SJSA1 (cell line): ENCODE results near the gene SERTAD3. TPM values are rescaled to one million over a fixed set of nuclear protein-coding genes. Genes with fewer than 3 reads are reported as not detected.
"Not testable (repeated sequence)": the region's sequence is repeated elsewhere in the genome, so short reads cannot be mapped to it uniquely, and the experiment has no call there.

ENCODE experiments used
- DNase-seq, 2 experiments: peaks; one replicate each; pipeline ENCODE4 v3.0.0-alpha.2; 2015 to 2020; ENCODE audit warnings: low spot score in 2 of 2, low read depth in 1 of 2
- H3K27ac ChIP-seq: fragments of 250-450 bp; sonication (Bioruptor Pico); 2 replicates; pipeline ENCODE4 v1.5.1; 2020; ENCODE audit warnings: mild to moderate bottlenecking, moderate library complexity
- H3K27me3 ChIP-seq: fragments of 250-450 bp; sonication (Bioruptor Pico); replicated peaks from 2 replicates; pipeline ENCODE4 v1.5.1; 2020; ENCODE audit warnings: mild to moderate bottlenecking, moderate library complexity
- H3K36me3 ChIP-seq: fragments of 250-450 bp; sonication (Bioruptor Pico); 2 replicates; pipeline ENCODE4 v1.5.1; 2020; ENCODE audit warnings: mild to moderate bottlenecking
- H3K4me1 ChIP-seq: fragments of 250-450 bp; sonication (Bioruptor Pico); replicated peaks from 2 replicates; pipeline ENCODE4 v1.6.1; 2021; ENCODE audit warnings: mild to moderate bottlenecking
- H3K4me3 ChIP-seq: fragments of 250-450 bp; sonication (Bioruptor Pico); 2 replicates; pipeline ENCODE4 v1.5.1; 2020; ENCODE audit warnings: mild to moderate bottlenecking
- H3K9me3 ChIP-seq: fragments of 250-450 bp; sonication (Bioruptor Pico); replicated peaks from 2 replicates; pipeline ENCODE4 v1.5.1; 2020; ENCODE audit warnings: mild to moderate bottlenecking
- total RNA-seq: library from RNA; depleted of rRNA; stranded (reverse); fragments of >200 nt; shearing (Covaris generic); gene quantifications from 2 replicates; pipeline ENCODE4 v1.2.3, GENCODE V29; 2014; rRNA removed

SERTAD3 gene
- total RNA-seq, result 16.1 and 16.3 TPM in 2 replicates

- H3K27ac ChIP-seq, result peak within 1 kb of the TSS; percentile 69
- peak; percentile 97 to 99 for DNase-seq
- no peaks in the 10 kb centered on the region for H3K27me3 ChIP-seq
- H3K9me3 ChIP-seq, result no peaks in the 10 kb centered on the region
- H3K36me3 ChIP-seq, result peaks cover 29% of the 10 kb centered on the region
- H3K4me3 ChIP-seq, result peak within 1 kb of the TSS; percentile 59
- peaks cover 7% of the 10 kb centered on the region for H3K4me1 ChIP-seq
Observed at GRCh38 chr19:40444000-40444824, at the start of gene SERTAD3. Gene SERTAD3, minus strand, starts transcription at chr19:40444335. Its CDS starts 2,255 bp downstream, at chr19:40442080.

GRCh38 chr19:40493778-40494177, 49.6 kb upstream of the SERTAD3 start:
- Histone ChIP-seq H3K27me3 (no peaks in the 10 kb centered on the region), H3K4me3 (no peak overlapping the region), H3K9me3 (no peaks in the 10 kb centered on the region), H3K27ac (no peak overlapping the region), H3K36me3 (no peaks in the 10 kb centered on the region), H3K4me1 (no peaks in the 10 kb centered on the region)
- no peak for DNase-seq

GRCh38 chr19:40492274-40492673, 48.1 kb upstream of the SERTAD3 start:
- Histone ChIP-seq H3K4me3 (no peak overlapping the region), H3K9me3 (no peaks in the 10 kb centered on the region), H3K27me3 (no peaks in the 10 kb centered on the region), H3K36me3 (no peaks in the 10 kb centered on the region), H3K4me1 (no peaks in the 10 kb centered on the region), H3K27ac (no peak overlapping the region)
- no peak for DNase-seq

GRCh38 chr19:40489882-40490230, 45.7 kb upstream of the SERTAD3 start:
- H3K4me1 ChIP-seq, result no peaks in the 10 kb centered on the region
- H3K4me3 ChIP-seq, result no peak overlapping the region
- no peaks in the 10 kb centered on the region for H3K36me3 ChIP-seq
- DNase-seq, result no peak
- no peaks in the 10 kb centered on the region for H3K9me3 ChIP-seq
- no peak overlapping the region for H3K27ac ChIP-seq
- H3K27me3 ChIP-seq, result no peaks in the 10 kb centered on the region

- Histone ChIP-seq H3K9me3 (no peaks in the 10 kb centered on the region), H3K4me1 (no peaks in the 10 kb centered on the region), H3K36me3 (no peaks in the 10 kb centered on the region), H3K27ac (no peak overlapping the region), H3K4me3 (no peak overlapping the region), H3K27me3 (peaks cover 8% of the 10 kb centered on the region; the same call in 1 of the 2 replicates)
- no peak for DNase-seq
Observed at GRCh38 chr19:40486017-40486416, 41.9 kb upstream of the SERTAD3 start.

GRCh38 chr19:40475878-40476644, 31.9 kb upstream of the SERTAD3 start:
- not testable (repeated sequence) for H3K4me3 ChIP-seq, DNase-seq, H3K27ac ChIP-seq, H3K9me3 ChIP-seq, H3K36me3 ChIP-seq, H3K27me3 ChIP-seq, H3K4me1 ChIP-seq

GRCh38 chr19:40474737-40475136, 30.6 kb upstream of the SERTAD3 start:
- Histone ChIP-seq H3K27me3 (no peaks in the 10 kb centered on the region), H3K27ac (no peak overlapping the region), H3K4me1 (no peaks in the 10 kb centered on the region), H3K36me3 (no peaks in the 10 kb centered on the region), H3K4me3 (no peak overlapping the region), H3K9me3 (no peaks in the 10 kb centered on the region)
- DNase-seq, result no peak

- Histone ChIP-seq H3K27ac (no peak overlapping the region), H3K27me3 (peaks cover 3% of the 10 kb centered on the region), H3K36me3 (no peaks in the 10 kb centered on the region), H3K9me3 (no peaks in the 10 kb centered on the region), H3K4me3 (no peak overlapping the region), H3K4me1 (no peaks in the 10 kb centered on the region)
- DNase-seq, result no peak
Observed at GRCh38 chr19:40472516-40472915, 28.4 kb upstream of the SERTAD3 start.

- no peak for DNase-seq
- no peak overlapping the region for H3K27ac ChIP-seq
- no peaks in the 10 kb centered on the region for H3K9me3 ChIP-seq
- H3K4me1 ChIP-seq, result peaks cover 7% of the 10 kb centered on the region
- H3K36me3 ChIP-seq, result no peaks in the 10 kb centered on the region
- H3K27me3 ChIP-seq, result peaks cover 13% of the 10 kb centered on the region
- no peak overlapping the region for H3K4me3 ChIP-seq
Observed at GRCh38 chr19:40471111-40471510, 27.0 kb upstream of the SERTAD3 start.

GRCh38 chr19:40469011-40469410, 24.9 kb upstream of the SERTAD3 start:
- H3K9me3 ChIP-seq, result no peaks in the 10 kb centered on the region
- peaks cover 21% of the 10 kb centered on the region for H3K4me1 ChIP-seq
- H3K4me3 ChIP-seq, result no peak overlapping the region
- H3K36me3 ChIP-seq, result no peaks in the 10 kb centered on the region
- no peak overlapping the region for H3K27ac ChIP-seq
- H3K27me3 ChIP-seq, result peaks cover 13% of the 10 kb centered on the region
- no peak for DNase-seq

GRCh38 chr19:40466985-40467734, 23.0 kb upstream of the SERTAD3 start, which contains the start of gene SPTBN4:
Gene SPTBN4, plus strand, starts transcription at chr19:40467001. Its CDS starts 5,621 bp downstream, at chr19:40472622.
- no peaks in the 10 kb centered on the region for H3K36me3 ChIP-seq
- no peaks in the 10 kb centered on the region for H3K9me3 ChIP-seq
- DNase-seq, result no peak
- H3K27ac ChIP-seq, result no peak within 1 kb of the TSS
- H3K4me3 ChIP-seq, result peak within 1 kb of the TSS; percentile 52
- H3K4me1 ChIP-seq, result peaks cover 26% of the 10 kb centered on the region
- peaks cover 13% of the 10 kb centered on the region for H3K27me3 ChIP-seq

- Histone ChIP-seq H3K9me3 (no peaks in the 10 kb centered on the region), H3K4me1 (peaks cover 26% of the 10 kb centered on the region), H3K27me3 (peaks cover 13% of the 10 kb centered on the region), H3K36me3 (no peaks in the 10 kb centered on the region), H3K4me3 (peak overlapping the region; percentile 52), H3K27ac (no peak overlapping the region)
- DNase-seq, result no peak
Observed at GRCh38 chr19:40466219-40466984, 22.3 kb upstream of the SERTAD3 start.
